GM12873 (cell line): ENCODE measurements around the gene SREBF2.

ENCODE experiments used
- CTCF ChIP-seq: IDR thresholded peaks from 2 replicates; pipeline ENCODE4 v1.5.1; 2012; ENCODE audit warnings: low read depth, mild to moderate bottlenecking, moderate library complexity, low read length, control low read depth; ENCODE audit not compliant: insufficient read depth; ENCODE audit errors: missing control alignments

The SREBF2 gene

GRCh38 chr22:41875531-41876270, 42.8 kb downstream of the SREBF2 start:
- no peak for TF ChIP-seq CTCF

- no peak for TF ChIP-seq CTCF
Measured at GRCh38 chr22:41876275-41876674, 43.4 kb downstream of the SREBF2 start.

- no peak for TF ChIP-seq CTCF
Measured at GRCh38 chr22:41876675-41877074, 43.8 kb downstream of the SREBF2 start.

GRCh38 chr22:41880653-41881052, 47.7 kb downstream of the SREBF2 start:
- TF ChIP-seq CTCF = no peak

GRCh38 chr22:41883400-41883799, 50.5 kb downstream of the SREBF2 start:
- no peak for TF ChIP-seq CTCF

GRCh38 chr22:41885116-41885515, 52.2 kb downstream of the SREBF2 start:
- TF ChIP-seq CTCF = no peak

- TF ChIP-seq CTCF = no peak
Measured at GRCh38 chr22:41885516-41885915, 52.6 kb downstream of the SREBF2 start.
